Skeletal muscle satellite cell (primary cell): ENCODE measurements around the gene FGR.
A peak's percentile ranks its signal among the peaks of the same experiment; 100 is the strongest.

Source experiments
- H3K27me3 ChIP-seq: 2 replicates; pipeline ENCODE4 v1.7.0; 2013; ENCODE audit warnings: low read length; ENCODE audit not compliant: control insufficient read depth, insufficient read depth
- H3K36me3 ChIP-seq: 2 replicates; pipeline ENCODE4 v1.7.0; 2013; ENCODE audit warnings: mild to moderate bottlenecking, control low read depth, low read length; ENCODE audit not compliant: insufficient read depth
- H3K4me1 ChIP-seq: 2 replicates; pipeline ENCODE4 v1.7.0; 2013; ENCODE audit warnings: low read length; ENCODE audit not compliant: control insufficient read depth, insufficient read depth
- H3K4me2 ChIP-seq: 2 replicates; pipeline ENCODE4 v1.7.0; 2013; ENCODE audit warnings: mild to moderate bottlenecking, low read length
- H3K4me3 ChIP-seq: 2 replicates; pipeline ENCODE4 v1.7.0; 2013; ENCODE audit warnings: low read length
- H3K9ac ChIP-seq: 2 replicates; pipeline ENCODE4 v1.7.0; 2013; ENCODE audit warnings: mild to moderate bottlenecking, low read depth, low read length, moderate library complexity
- H3K9me3 ChIP-seq: replicated peaks from 2 replicates; pipeline ENCODE4 v1.7.0; 2013; ENCODE audit warnings: mild to moderate bottlenecking, control low read depth, low read length

Gene FGR

GRCh38 chr1:27658951-27659496, 24.0 kb upstream of the FGR start:
- no peaks in the 10 kb centered on the region for H3K9me3 ChIP-seq
- peaks cover 28% of the 10 kb centered on the region for H3K4me1 ChIP-seq
- no peaks in the 10 kb centered on the region for H3K27me3 ChIP-seq
- H3K4me3 ChIP-seq: peak overlapping the region; percentile 66
- H3K9ac ChIP-seq: peak overlapping the region; percentile 37
- no peaks in the 10 kb centered on the region for H3K36me3 ChIP-seq
- H3K4me2 ChIP-seq: peak overlapping the region; percentile 48

GRCh38 chr1:27656157-27656893, 21.3 kb upstream of the FGR start:
- H3K9me3 ChIP-seq: no peaks in the 10 kb centered on the region
- H3K4me2 ChIP-seq: no peak overlapping the region
- peaks cover 24% of the 10 kb centered on the region for H3K4me1 ChIP-seq
- no peak overlapping the region for H3K4me3 ChIP-seq
- no peak overlapping the region for H3K9ac ChIP-seq
- H3K27me3 ChIP-seq: no peaks in the 10 kb centered on the region
- no peaks in the 10 kb centered on the region for H3K36me3 ChIP-seq

GRCh38 chr1:27655151-27655937, 20.4 kb upstream of the FGR start:
- Histone ChIP-seq H3K9me3 (no peaks in the 10 kb centered on the region), H3K27me3 (no peaks in the 10 kb centered on the region), H3K4me1 (peaks cover 32% of the 10 kb centered on the region), H3K36me3 (no peaks in the 10 kb centered on the region), H3K9ac (no peak overlapping the region), H3K4me2 (no peak overlapping the region), H3K4me3 (no peak overlapping the region)

DNA sequence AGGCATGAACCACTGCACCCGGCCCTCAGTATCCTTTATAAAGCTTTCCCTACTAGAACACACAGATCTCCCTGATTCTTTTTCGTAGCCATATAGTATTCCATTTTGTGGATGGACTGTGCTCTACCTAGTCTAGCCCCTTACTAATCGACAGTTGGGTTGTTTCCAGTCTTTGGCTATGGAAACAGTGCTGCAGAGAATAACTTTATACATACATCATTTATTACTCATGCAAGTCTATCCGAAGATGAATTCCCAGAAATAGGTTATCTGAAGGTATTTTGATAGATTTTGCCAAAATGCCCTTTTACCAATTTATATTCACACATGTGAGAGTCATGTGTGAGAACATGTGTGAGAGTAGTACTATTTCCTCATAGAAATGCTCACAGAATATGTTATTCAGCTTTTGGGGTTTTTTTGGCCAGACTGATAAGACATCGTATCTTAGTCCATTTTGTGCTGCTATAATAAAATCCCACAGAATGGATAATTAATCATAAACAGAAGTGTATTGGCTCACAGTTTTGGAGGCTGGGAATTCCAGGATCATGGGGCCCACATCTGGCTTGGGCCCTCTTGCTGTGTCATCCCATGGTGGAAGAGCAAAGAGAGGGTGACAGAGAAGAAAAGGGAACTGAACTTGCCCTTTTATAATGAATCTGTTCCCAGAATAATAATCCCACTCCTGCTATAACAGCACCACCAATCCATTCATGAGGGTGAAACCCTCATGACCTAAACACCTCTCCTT, 17.3 kb upstream of the FGR start:
- Histone ChIP-seq H3K9me3 (no peaks in the 10 kb centered on the region), H3K4me2 (no peak overlapping the region), H3K4me3 (no peak overlapping the region), H3K4me1 (peaks cover 21% of the 10 kb centered on the region), H3K36me3 (no peaks in the 10 kb centered on the region), H3K27me3 (no peaks in the 10 kb centered on the region), H3K9ac (no peak overlapping the region)

DNA sequence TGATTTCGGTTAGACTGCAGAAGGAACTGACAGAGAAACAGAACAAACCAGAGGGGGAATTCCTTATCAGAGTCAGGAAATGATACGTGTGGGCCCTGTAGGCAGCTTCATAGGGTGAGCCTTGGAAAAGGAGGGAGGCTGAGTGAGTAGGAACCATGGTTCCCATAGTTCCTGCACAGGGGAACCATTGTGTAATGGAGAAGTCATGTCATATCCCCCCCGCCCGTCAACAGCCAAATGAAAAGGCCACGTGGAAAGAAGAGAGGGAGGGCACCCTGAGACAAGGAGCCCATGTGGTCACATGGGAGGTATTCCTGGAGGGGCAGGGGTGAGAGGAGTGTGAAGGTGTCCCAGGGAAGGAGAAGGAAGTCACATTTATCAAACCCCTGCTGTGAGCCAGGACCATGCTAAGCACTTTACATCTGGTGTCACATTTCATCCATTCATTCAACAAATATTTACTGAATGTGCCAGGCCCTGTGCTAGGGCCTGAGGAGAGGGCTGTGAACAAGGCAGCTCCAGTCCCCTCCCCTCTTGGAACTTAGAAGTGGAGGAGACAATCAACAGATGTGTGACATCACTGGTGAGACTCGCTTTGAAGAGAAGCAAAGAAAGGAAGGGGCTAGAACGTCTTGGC, 15.7 kb upstream of the FGR start:
- Histone ChIP-seq H3K4me1 (peaks cover 13% of the 10 kb centered on the region), H3K4me2 (no peak overlapping the region), H3K9ac (no peak overlapping the region), H3K4me3 (no peak overlapping the region), H3K9me3 (no peaks in the 10 kb centered on the region), H3K27me3 (no peaks in the 10 kb centered on the region), H3K36me3 (no peaks in the 10 kb centered on the region)

DNA sequence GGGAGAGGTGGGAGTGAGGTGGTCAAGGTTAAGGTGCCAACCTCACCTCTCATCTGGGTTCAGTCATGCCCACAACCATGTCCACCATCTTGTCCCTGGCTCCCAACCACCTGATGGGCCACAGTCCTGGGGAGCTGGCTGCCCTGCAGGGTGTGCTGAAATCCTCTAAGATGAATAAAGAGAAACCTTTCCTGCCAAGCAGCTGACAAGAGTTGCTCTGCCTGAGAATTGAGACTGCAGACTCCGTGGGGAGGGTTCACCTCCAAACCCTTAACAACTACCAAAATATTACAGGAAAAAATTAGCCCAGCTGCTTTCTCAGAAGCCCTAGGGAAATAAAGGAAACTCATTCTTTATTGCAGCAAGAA, 15.2 kb upstream of the FGR start:
- Histone ChIP-seq H3K9me3 (no peaks in the 10 kb centered on the region), H3K4me3 (no peak overlapping the region), H3K9ac (no peak overlapping the region), H3K4me2 (no peak overlapping the region), H3K27me3 (no peaks in the 10 kb centered on the region), H3K4me1 (peaks cover 11% of the 10 kb centered on the region), H3K36me3 (no peaks in the 10 kb centered on the region)

- H3K4me2 ChIP-seq: no peak overlapping the region
- H3K36me3 ChIP-seq: no peaks in the 10 kb centered on the region
- H3K27me3 ChIP-seq: no peaks in the 10 kb centered on the region
- no peaks in the 10 kb centered on the region for H3K9me3 ChIP-seq
- no peak overlapping the region for H3K4me3 ChIP-seq
- H3K9ac ChIP-seq: no peak overlapping the region
- H3K4me1 ChIP-seq: peaks cover 11% of the 10 kb centered on the region
Measured at GRCh38 chr1:27649306-27649635, 14.3 kb upstream of the FGR start.

GRCh38 chr1:27648602-27649305, 13.8 kb upstream of the FGR start:
- no peaks in the 10 kb centered on the region for H3K9me3 ChIP-seq
- no peak overlapping the region for H3K9ac ChIP-seq

DNA sequence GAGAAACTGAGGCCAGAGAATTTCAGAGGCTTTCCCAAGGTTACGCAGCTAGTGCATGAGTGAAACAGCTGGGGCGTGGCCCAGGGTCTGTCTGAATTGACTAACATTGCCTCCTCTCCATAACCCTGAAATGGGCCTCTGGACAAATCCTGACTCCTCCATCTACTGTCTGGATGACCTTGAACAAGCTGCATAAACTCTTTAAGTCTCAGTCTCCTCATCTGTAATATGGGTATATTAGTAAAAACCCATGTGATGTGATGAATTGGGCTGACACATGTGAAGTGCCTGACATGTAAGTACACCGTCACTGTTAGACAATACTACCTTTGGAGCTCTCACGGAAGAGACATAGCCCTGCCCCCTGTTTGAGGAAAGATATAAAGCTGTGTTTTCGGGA, 12.3 kb upstream of the FGR start:
- Histone ChIP-seq H3K36me3 (no peaks in the 10 kb centered on the region), H3K4me1 (peaks cover 11% of the 10 kb centered on the region), H3K27me3 (no peaks in the 10 kb centered on the region), H3K9ac (no peak overlapping the region), H3K4me3 (no peak overlapping the region), H3K9me3 (no peaks in the 10 kb centered on the region), H3K4me2 (no peak overlapping the region)

More at GRCh38 chr1:27648602-27649305, 13.8 kb upstream of the FGR start:
- H3K27me3 ChIP-seq: no peaks in the 10 kb centered on the region
- H3K4me3 ChIP-seq: no peak overlapping the region
- H3K4me1 ChIP-seq: peaks cover 11% of the 10 kb centered on the region
- H3K36me3 ChIP-seq: no peaks in the 10 kb centered on the region
- no peak overlapping the region for H3K4me2 ChIP-seq

DNA sequence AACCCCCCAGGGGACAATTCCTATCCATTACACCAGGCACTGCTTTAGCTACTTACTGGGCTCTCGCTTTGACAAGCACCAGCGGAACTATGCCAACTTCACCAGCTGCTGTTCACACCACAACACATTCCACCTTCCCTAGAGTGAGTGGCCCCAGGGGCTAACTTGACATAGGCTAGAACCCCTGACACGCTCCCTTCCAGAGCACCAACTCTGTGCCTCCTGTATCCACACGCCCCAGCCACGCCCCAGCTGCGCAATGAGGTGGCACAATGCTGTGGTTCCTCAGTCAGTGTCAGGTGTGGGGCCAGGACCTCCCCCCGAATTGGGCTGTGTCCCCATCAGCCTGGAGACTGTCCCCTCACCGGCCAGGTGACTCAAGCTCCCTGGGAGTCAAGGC, 11.7 kb upstream of the FGR start:
- Histone ChIP-seq H3K4me3 (no peak overlapping the region), H3K4me2 (no peak overlapping the region), H3K9ac (no peak overlapping the region), H3K27me3 (no peaks in the 10 kb centered on the region), H3K9me3 (no peaks in the 10 kb centered on the region), H3K4me1 (peaks cover 11% of the 10 kb centered on the region), H3K36me3 (no peaks in the 10 kb centered on the region)

GRCh38 chr1:27645071-27645415, 10.1 kb upstream of the FGR start:
- Histone ChIP-seq H3K4me1 (peaks cover under 1% of the 10 kb centered on the region), H3K4me3 (no peak overlapping the region), H3K9ac (no peak overlapping the region), H3K4me2 (no peak overlapping the region), H3K27me3 (no peaks in the 10 kb centered on the region), H3K36me3 (no peaks in the 10 kb centered on the region), H3K9me3 (no peaks in the 10 kb centered on the region)
